Right ventricle myocardium inferior (tissue), 1 donor: Measurements from ENCODE around the gene CTNNBL1. TPM values are rescaled to one million over a fixed set of nuclear protein-coding genes. Genes with fewer than 3 reads are reported as not detected.

Source experiments
- ATAC-seq: fragments of 200-7000 bp; cut with Tn5 transposase; one replicate; pipeline ENCODE4 v1.9.1; 2020; ENCODE audit warnings: mild to moderate bottlenecking, moderate library complexity
- DNase-seq: peaks from one replicate; pipeline ENCODE4 v3.0.0; 2021; ENCODE audit errors: missing footprints
- intact Hi-C: fragments of 100-400 bp; cut with DNase I; formaldehyde crosslinking; loops from one replicate; pipeline ENCODE4 v1.11.0; 2022
- total RNA-seq: library from RNA; stranded (reverse); fragmentation: NEBNext Ultra II Directional; extraction: Animal tissue kit (Norgen Biotek cat#: 25700); gene quantifications from one replicate; pipeline ENCODE4 v1.2.1, GENCODE V29; 2021
- donor health status: DM: no; HTN: yes; CAD: no; lungs with severe emphysema.

CTNNBL1 gene
- total RNA-seq, 1 donor from 2014 or later: 62.1 TPM

DNA sequence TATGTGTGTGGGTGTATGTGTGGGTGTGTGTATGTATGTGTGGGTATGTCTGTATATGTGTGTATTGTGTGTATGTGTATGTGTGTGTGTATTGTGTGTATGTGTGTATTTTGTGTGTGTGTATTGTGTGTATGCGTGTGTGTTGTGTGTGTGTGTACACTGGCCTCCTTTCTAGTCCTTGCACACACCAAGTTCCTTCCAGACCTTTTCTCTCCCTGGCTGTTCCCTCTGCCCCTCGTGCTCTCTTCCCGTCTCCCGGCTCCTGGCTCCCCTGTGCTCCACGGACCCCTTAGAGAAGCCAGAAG is 220.5 kb downstream of the CTNNBL1 start:
- DNase-seq (no peak), ATAC-seq (no peak)
- intact Hi-C loops: no loop called here

DNA sequence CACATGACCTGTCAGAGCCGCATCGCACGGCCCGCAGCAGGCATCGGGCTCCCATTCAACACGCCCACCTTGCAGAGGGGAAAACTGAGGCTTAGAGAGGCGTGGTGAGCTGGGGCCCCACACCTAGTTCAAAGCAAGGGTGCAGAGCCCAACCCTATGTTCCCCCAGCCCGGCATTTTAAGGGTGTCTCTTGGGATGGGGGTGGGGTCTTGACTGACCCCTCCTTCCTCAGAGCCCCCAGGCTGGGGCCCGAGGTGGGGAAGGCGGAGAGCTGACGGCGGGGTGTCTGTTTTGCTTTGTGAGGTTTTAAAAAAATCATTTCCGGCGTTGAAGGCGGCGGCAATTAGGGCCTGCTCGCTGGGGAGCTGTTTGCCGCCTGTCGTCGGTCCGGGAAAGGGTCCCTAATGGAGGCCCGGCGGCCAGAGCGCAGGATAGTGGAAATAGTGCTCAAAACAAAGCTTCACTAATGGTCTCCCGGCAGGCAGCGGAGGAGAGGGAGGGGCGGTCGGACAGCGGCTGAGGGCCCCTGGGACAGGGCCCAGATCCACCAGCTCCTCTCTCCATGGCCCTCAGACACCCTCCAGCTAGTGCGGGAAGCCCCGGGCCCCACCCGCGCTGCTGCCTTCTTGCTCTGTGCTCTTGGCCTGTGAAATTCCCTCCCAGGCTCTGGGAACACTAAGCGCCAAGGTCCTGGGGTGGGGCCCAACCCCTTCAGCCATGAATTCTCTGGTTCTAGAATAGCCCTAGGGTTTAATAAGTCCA is 221.0 kb downstream of the CTNNBL1 start:
- no peak for DNase-seq
- intact Hi-C loops: no loop called here
- no peak for ATAC-seq

DNA sequence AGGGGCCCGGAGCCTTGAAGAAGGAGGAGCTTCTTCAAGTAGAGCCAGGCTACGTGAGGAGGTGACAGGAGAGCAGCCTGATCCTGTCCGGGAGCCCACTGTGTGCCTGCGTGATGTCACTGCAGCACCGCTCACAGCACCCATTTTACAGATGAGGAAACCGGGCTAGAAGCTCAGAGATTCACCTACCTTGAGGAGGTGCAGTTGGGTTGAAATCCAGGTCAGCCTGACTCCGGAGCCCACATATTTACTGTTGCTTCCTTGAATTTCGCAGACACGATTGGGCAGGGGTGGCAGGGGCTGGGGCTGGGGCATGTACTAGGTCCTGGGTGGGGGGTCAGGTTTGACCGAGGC is 221.6 kb downstream of the CTNNBL1 start:
- intact Hi-C loops: no loop called here
- no peak for ATAC-seq
- DNase-seq: no peak

DNA sequence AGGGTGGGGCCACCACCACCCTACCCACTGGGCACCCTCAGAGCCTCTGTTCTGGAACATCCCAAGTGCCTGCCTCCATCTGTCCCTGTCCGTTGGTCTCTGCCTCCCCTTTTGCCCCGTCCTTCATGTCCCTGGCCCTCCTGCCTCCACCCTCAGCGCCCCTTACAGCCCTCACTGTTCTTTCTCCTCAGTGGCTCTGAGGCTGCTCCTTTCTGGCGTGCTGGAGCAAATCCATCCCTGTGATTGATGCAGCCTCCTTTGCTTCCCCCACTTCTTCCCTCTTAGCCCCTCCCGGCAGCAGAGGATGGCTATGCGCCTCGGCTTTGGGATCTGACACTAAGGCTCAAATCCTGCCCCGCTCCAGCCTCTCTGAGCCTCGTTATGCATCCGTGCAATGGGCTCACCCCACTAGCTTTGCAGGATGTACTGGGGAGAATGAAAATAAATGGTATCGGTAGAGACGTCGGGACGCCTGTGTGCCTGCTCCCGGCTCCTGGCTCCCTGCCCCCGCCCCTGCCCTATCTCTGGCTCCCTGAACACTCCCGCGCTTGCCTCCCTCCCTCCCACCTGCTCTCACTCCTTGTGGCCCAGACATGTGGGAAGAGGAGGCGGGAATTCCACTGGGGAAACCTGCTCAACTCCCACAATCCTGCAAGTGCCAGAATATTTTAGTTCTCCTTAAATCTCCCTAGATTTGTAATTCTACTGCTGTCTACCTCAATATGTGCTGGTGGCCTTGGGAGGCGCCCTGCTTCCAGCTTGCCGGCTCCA is 222.2 kb downstream of the CTNNBL1 start:
- no peak for ATAC-seq
- no peak for DNase-seq
- intact Hi-C loops: no loop called here

DNA sequence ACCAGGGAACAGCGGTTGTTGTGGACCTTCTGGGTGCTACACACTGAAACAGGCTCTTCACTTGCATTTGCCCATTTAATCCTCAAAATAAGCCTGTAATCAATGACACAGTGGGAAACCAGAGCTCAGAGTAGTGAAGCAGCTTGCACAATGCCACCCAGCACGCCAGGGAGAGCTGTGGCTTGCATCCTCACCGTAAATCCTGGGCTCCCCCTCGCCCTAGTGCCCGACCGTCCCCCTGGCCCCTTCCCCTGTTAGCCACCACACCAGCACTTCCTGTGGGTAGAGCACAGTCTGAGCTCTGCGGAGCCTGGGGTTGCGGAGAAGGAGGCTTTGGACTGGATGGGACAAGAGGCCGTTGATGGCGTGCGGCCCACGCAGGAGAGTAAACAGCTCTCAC is 223.6 kb downstream of the CTNNBL1 start:
- no peak for DNase-seq
- no peak for ATAC-seq
- intact Hi-C loops: no loop called here

DNA sequence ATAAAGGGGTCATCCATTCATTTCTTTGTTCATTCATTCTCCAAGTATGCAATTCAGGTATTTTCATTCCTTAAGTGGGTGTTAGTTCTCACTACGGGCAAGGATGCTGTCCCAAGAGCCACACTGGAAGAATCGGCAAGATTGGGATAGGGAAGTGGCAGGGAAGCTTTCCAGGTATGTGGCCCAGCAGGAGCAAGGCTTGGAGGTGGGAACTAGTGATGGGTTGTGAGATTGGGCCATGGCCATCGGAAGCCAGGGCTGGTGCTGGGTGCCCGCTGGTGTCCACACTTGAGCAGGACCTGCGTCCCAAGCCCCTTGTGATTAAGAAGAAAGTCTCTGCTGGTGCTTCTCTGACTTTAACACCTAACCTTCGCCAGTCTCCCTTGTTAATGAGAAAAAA is 224.2 kb downstream of the CTNNBL1 start:
- ATAC-seq (no peak), DNase-seq (no peak)
- intact Hi-C loops: no loop called here

DNA sequence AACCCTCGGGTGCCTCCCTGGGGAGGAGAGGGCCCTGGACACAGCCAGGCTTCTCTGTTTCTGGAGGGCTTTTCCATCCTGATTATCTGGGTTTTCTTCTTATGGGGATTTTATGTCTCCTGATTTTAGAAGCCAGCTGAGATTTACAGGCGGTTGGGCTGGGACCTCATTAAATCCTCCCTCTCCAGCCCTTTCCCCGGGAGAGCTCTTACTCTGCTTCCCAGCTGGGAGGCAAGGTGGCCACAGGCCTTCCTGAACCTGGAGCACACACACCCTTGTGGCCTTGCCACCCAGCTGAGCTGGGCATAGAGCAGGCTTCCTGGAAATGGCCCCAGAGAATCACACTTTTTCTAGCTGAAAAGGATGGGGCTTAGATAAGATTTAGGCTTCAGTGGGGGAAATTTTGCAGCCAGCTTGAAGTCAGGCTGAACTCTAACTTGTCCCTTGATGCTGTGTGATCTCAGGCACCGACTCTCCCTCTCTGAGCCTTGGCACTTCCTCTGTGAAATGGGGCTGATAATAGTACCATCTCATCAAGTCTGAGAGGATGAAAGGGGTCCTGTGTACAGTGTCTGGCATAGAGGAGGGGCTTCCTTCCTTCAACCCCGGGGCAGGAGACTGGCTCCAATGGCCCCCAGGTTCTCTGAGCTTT is 225.7 kb downstream of the CTNNBL1 start:
- no peak for ATAC-seq
- intact Hi-C loops: no loop called here
- DNase-seq: no peak

DNA sequence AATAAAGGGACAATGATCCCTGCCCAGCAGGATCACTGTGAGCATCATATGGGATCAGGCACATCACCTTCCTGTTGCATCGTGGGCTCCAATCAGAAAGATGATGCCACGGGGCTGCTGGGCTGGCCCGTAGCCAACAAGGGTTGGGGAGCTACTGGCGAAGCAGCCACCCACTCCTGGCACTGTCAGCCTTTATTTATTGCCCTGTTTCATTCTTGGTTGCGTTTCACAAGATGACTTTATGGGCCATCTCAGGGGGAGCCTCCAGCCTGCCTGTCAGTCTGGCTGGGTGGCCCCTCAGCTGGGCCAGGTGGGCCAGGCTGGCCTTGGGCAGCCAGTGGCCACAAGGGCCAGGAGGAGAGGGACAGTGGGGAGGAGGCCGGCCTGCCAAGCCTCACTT is 226.4 kb downstream of the CTNNBL1 start:
- ATAC-seq: no peak
- intact Hi-C loops: no loop called here

DNA sequence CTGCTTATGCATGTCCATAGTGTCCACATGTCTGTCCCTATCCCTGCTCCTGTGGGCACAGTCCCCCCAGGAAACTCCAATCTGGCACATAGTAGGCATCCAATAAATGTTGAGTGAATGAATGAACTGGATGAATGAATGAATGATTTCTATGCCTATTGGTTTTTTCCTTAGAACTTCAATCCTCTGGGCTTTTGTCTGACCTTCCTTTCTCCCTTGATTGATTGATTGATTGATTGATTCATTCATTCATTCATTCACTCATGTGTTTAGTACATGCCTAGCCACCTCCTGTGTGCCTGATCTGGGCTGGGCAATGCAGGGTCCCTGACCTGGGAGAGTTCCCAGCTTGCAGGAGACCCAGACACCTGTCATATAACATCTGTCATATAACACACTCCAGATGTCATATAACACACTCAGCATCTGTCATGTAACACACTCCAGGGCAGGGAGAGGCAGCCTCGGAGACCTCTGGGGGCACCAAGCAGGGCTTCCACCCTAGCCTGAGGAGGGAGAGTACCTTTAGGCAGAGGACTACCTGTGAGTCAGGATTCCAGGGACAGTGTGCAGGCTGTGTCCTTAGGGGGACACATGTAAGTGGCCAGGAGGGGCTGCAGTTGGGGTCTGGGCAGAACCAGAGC is 227.0 kb downstream of the CTNNBL1 start:
- intact Hi-C loops: no loop called here
- ATAC-seq (no peak), DNase-seq (no peak)

More for the DNA sequence above, 226.4 kb downstream of the CTNNBL1 start:
- DNase-seq: no peak

DNA sequence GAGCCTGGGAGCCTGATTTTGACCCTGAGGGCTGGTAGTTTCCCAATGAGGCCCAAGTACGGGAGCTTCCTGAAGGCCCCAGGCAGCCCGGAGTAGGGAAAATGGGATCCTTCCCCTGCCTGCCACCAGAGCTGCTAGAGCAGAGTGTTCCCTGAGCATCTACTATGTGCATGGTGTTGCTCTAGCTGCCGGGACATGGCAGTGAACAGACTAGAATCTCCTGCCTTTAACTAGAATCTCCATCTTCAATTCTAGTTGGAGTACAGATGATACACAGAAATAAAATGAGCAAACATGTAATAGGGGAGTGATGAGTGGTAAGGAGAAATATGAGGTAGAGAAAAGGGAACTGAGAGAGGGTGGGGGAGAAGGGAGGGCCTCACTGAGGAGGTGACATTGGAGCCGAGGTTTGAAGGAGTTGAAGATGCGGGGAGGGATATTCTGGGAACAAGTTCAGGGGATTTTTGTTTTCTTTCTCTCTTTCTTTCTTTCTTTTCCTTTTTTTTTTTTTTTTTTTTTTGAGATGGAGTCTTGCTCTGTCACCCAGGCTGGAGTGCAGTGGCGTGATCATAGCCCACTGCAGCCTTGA is 227.6 kb downstream of the CTNNBL1 start:
- ATAC-seq: no peak
- intact Hi-C loops: no loop called here

More for the DNA sequence above, 227.6 kb downstream of the CTNNBL1 start:
- DNase-seq: no peak

Other genes starting within 250 kb of the CTNNBL1 start
- 0.19 TPM for gene NNAT, start 172.8 kb upstream of the CTNNBL1 start, total RNA-seq
- gene BLCAP, start 166.2 kb upstream of the CTNNBL1 start, total RNA-seq: 92.1 TPM
- 17.7 TPM for gene VSTM2L, start 209.1 kb downstream of the CTNNBL1 start, total RNA-seq